ENCODE measurements around the gene COPB2.

- TF ChIP-seq CTCF (IDR thresholded peaks at IDR 0.05) = no peak
- no peak for TF ChIP-seq POLR2A (IDR thresholded peaks at IDR 0.05)
Observed at GRCh38 chr3:139332092-139332491, 57.4 kb downstream of the COPB2 start.
